Mesendoderm (in vitro differentiated cells): ENCODE data around the gene NECAP2.

Experiments used
- DNase-seq: peaks from one replicate; pipeline ENCODE4 v3.0.0; 2013
- H2AK5ac ChIP-seq: 2 replicates; pipeline ENCODE4 v1.6.1; 2013; ENCODE audit warnings: low read length, inconsistent platforms
- H2BK120ac ChIP-seq: 2 replicates; pipeline ENCODE4 v1.6.1; 2013; ENCODE audit warnings: low read depth, mild to moderate bottlenecking, low read length, moderate library complexity, mixed read lengths
- H2BK15ac ChIP-seq: replicated peaks from 2 replicates; pipeline ENCODE4 v1.6.1; 2013; ENCODE audit warnings: low read depth, mild to moderate bottlenecking, moderate library complexity
- H2BK5ac ChIP-seq: 2 replicates; pipeline ENCODE4 v1.6.1; 2013; ENCODE audit warnings: low read length, inconsistent platforms
- H3K18ac ChIP-seq: 2 replicates; pipeline ENCODE4 v1.6.1; 2013; ENCODE audit warnings: mild to moderate bottlenecking, low read length, mixed read lengths
- H3K23ac ChIP-seq: one replicate; pipeline ENCODE4 v1.6.1; 2013; ENCODE audit warnings: low read length
- H3K27ac ChIP-seq: 2 replicates; pipeline ENCODE4 v1.5.1; 2013; ENCODE audit warnings: low read depth, mild to moderate bottlenecking, inconsistent platforms, low read length, moderate library complexity
- H3K27me3 ChIP-seq: 2 replicates; pipeline ENCODE4 v1.6.1; 2013; ENCODE audit warnings: low read length, control low read depth, mild to moderate bottlenecking, inconsistent platforms; ENCODE audit not compliant: insufficient read depth, poor library complexity
- H3K36me3 ChIP-seq: 2 replicates; pipeline ENCODE4 v1.6.1; 2013; ENCODE audit warnings: low read length, inconsistent platforms; ENCODE audit not compliant: control insufficient read depth, insufficient read depth
- H3K4ac ChIP-seq: one replicate; pipeline ENCODE4 v1.6.1; 2013; ENCODE audit warnings: low read depth, mild to moderate bottlenecking, low read length, moderate library complexity
- H3K4me1 ChIP-seq: 2 replicates; pipeline ENCODE4 v1.6.1; 2013; ENCODE audit warnings: low read depth, low read length, inconsistent platforms; ENCODE audit not compliant: control insufficient read depth
- H3K4me2 ChIP-seq: 2 replicates; pipeline ENCODE4 v1.6.1; 2013; ENCODE audit warnings: low read length
- H3K4me3 ChIP-seq: 2 replicates; pipeline ENCODE4 v1.5.1; 2013; ENCODE audit warnings: mild to moderate bottlenecking, low read length
- H3K56ac ChIP-seq: one replicate; pipeline ENCODE4 v1.6.1; 2013; ENCODE audit warnings: low read length
- H3K79me1 ChIP-seq: 2 replicates; pipeline ENCODE4 v1.6.1; 2013; ENCODE audit warnings: low read length, inconsistent platforms
- H3K79me2 ChIP-seq: 2 replicates; pipeline ENCODE4 v1.6.1; 2013; ENCODE audit warnings: mild to moderate bottlenecking, low read length; ENCODE audit not compliant: control insufficient read depth, insufficient read depth
- H3K9ac ChIP-seq: 2 replicates; pipeline ENCODE4 v1.6.1; 2013; ENCODE audit warnings: low read length, inconsistent platforms
- H4K5ac ChIP-seq: one replicate; pipeline ENCODE4 v1.6.1; 2013; ENCODE audit warnings: low read length
- H4K8ac ChIP-seq: one replicate; pipeline ENCODE4 v1.6.1; 2013; ENCODE audit warnings: low read depth, mild to moderate bottlenecking, control low read depth, low read length, moderate library complexity
- WGBS: extraction: QIAGEN DNeasy Blood & Tissue Kit; methylation state at CpG from one replicate; pipeline ENCODE4 v1.1.7; 2013; ENCODE audit warnings: low lambda C conversion rate, missing lambda C conversion rate; ENCODE audit not compliant: insufficient coverage; ENCODE audit errors: extremely low coverage; 5-methylcytosine and 5-hydroxymethylcytosine counted together

Gene NECAP2

DNA sequence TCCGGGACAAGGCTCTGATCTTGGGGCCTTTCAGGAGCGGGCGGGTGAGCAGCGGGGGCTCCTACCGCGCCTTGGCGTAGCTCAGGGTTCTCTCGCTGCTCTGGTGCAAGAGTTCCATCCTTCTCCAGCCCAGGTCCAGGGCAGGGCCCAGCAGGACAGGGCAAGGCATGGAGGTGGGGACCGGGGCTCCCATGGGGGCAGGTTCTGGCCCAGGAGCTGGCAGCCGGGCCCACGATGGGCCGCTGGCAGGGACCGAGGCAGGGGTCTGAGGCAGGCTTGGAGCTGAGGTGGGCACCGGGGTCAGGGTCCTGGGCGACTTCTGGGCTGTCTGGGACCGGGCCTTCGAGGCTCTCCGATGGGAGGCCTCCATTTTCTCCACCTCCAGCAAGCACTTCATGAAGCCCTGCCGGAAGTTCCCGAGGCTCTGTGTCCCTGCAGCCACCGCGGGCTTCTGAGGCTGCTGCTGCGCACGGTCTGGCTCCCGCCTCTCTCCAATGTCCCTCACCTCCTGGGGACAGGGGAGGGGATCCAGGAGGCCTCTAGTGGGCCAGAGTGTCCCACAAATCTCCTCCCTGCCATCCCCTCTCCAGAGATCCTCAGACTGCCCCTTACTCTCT is 30.9 kb upstream of the NECAP2 start:
- Histone ChIP-seq H4K8ac (no peak overlapping the region), H3K18ac (no peak overlapping the region), H3K79me1 (no peaks in the 10 kb centered on the region), H3K27me3 (no peaks in the 10 kb centered on the region), H3K56ac (no peak overlapping the region), H3K9ac (no peak overlapping the region), H3K4ac (no peak overlapping the region), H2BK15ac (no peak overlapping the region), H3K36me3 (no peaks in the 10 kb centered on the region), H2AK5ac (no peak overlapping the region), H4K5ac (no peak overlapping the region), H3K4me2 (no peak overlapping the region), H3K79me2 (no peaks in the 10 kb centered on the region), H3K4me1 (no peaks in the 10 kb centered on the region), H2BK120ac (no peak overlapping the region), H3K27ac (no peak overlapping the region), H3K23ac (no peak overlapping the region), H3K4me3 (no peak overlapping the region), H2BK5ac (no peak overlapping the region)
- WGBS: no CpG with 5 or more reads among the region's 25 CpGs
- DNase-seq: no peak

DNA sequence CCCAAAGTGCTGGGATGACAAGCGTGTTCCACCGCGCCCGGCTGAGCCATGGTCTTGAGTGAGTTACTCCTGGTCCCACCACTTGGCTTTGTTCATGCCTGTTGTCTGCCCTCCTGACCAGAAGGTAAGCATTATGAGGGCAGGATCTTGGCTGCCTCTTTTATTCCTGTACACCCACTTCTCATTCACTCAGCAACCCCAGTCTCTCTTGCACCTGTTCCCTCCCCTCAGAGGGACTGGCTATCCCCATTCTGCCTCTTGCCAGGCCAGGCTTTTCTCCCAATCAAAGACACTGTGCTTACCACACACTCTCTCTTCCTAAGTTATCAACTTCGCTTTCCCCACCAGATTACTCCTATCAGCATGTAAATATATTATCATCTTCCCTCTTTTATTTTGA is 29.7 kb upstream of the NECAP2 start:
- no peak overlapping the region for H3K18ac ChIP-seq
- no CpG with 5 or more reads among the region's 5 CpGs for WGBS

GRCh38 chr1:16413191-16413590 is 27.3 kb upstream of the NECAP2 start:
- Histone ChIP-seq H3K18ac (no peak overlapping the region), H3K79me2 (no peaks in the 10 kb centered on the region), H3K23ac (no peak overlapping the region), H3K4me3 (no peak overlapping the region), H3K4me2 (no peak overlapping the region), H4K8ac (no peak overlapping the region), H3K36me3 (no peaks in the 10 kb centered on the region), H3K27me3 (no peaks in the 10 kb centered on the region), H4K5ac (no peak overlapping the region), H2AK5ac (no peak overlapping the region), H2BK5ac (no peak overlapping the region), H2BK120ac (no peak overlapping the region), H2BK15ac (no peak overlapping the region), H3K27ac (no peak overlapping the region), H3K9ac (no peak overlapping the region), H3K4me1 (no peaks in the 10 kb centered on the region), H3K79me1 (no peaks in the 10 kb centered on the region), H3K4ac (no peak overlapping the region), H3K56ac (no peak overlapping the region)
- no peak for DNase-seq
- no CpG with 5 or more reads among the region's 3 CpGs for WGBS

More for the DNA sequence above, 29.7 kb upstream of the NECAP2 start:
- no peaks in the 10 kb centered on the region for H3K36me3 ChIP-seq
- no peak for DNase-seq
- H3K9ac ChIP-seq: no peak overlapping the region
- no peak overlapping the region for H2AK5ac ChIP-seq
- no peaks in the 10 kb centered on the region for H3K27me3 ChIP-seq
- no peak overlapping the region for H2BK15ac ChIP-seq
- H3K4ac ChIP-seq: no peak overlapping the region
- H3K79me2 ChIP-seq: no peaks in the 10 kb centered on the region
- no peak overlapping the region for H3K23ac ChIP-seq
- no peak overlapping the region for H2BK5ac ChIP-seq
- H4K5ac ChIP-seq: no peak overlapping the region
- H4K8ac ChIP-seq: no peak overlapping the region
- H2BK120ac ChIP-seq: no peak overlapping the region
- H3K79me1 ChIP-seq: no peaks in the 10 kb centered on the region
- no peak overlapping the region for H3K4me2 ChIP-seq
- H3K4me3 ChIP-seq: no peak overlapping the region
- no peak overlapping the region for H3K27ac ChIP-seq
- H3K4me1 ChIP-seq: no peaks in the 10 kb centered on the region
- no peak overlapping the region for H3K56ac ChIP-seq

- Histone ChIP-seq H3K56ac (no peak overlapping the region), H2BK15ac (no peak overlapping the region), H3K4me1 (no peaks in the 10 kb centered on the region), H3K4me3 (no peak overlapping the region), H3K9ac (no peak overlapping the region), H3K79me2 (no peaks in the 10 kb centered on the region), H3K27me3 (no peaks in the 10 kb centered on the region), H2BK5ac (no peak overlapping the region), H4K5ac (no peak overlapping the region), H3K27ac (no peak overlapping the region), H2AK5ac (no peak overlapping the region), H3K4me2 (no peak overlapping the region), H3K18ac (no peak overlapping the region), H4K8ac (no peak overlapping the region), H3K36me3 (no peaks in the 10 kb centered on the region), H3K79me1 (no peaks in the 10 kb centered on the region), H3K4ac (no peak overlapping the region), H3K23ac (no peak overlapping the region), H2BK120ac (no peak overlapping the region)
- 100% methylated on average over 1 of the region's 7 CpGs for WGBS
- DNase-seq: no peak
Observed at GRCh38 chr1:16418823-16419425, 21.6 kb upstream of the NECAP2 start.

GRCh38 chr1:16420424-16421118 is 20.0 kb upstream of the NECAP2 start:
- no CpG with 5 or more reads among the region's 9 CpGs for WGBS
- H4K5ac ChIP-seq: no peak overlapping the region
- H3K9ac ChIP-seq: no peak overlapping the region
- no peak overlapping the region for H2BK120ac ChIP-seq
- no peak overlapping the region for H3K18ac ChIP-seq
- no peak overlapping the region for H3K4ac ChIP-seq
- no peaks in the 10 kb centered on the region for H3K79me1 ChIP-seq
- H4K8ac ChIP-seq: no peak overlapping the region
- H3K4me3 ChIP-seq: no peak overlapping the region
- H3K4me2 ChIP-seq: no peak overlapping the region
- H2BK5ac ChIP-seq: no peak overlapping the region
- no peaks in the 10 kb centered on the region for H3K36me3 ChIP-seq
- no peaks in the 10 kb centered on the region for H3K4me1 ChIP-seq
- H3K27me3 ChIP-seq: no peaks in the 10 kb centered on the region
- no peaks in the 10 kb centered on the region for H3K79me2 ChIP-seq
- H3K56ac ChIP-seq: no peak overlapping the region
- H3K23ac ChIP-seq: peak overlapping the region; percentile 66
- H3K27ac ChIP-seq: no peak overlapping the region
- H2BK15ac ChIP-seq: no peak overlapping the region
- H2AK5ac ChIP-seq: no peak overlapping the region
- DNase-seq: no peak
